Measurements from ENCODE around the gene CD244.
"Not testable (repeated sequence)": the region's sequence is repeated elsewhere in the genome, so short reads cannot be mapped to it uniquely, and the experiment has no call there.

CD244 gene, protein sequence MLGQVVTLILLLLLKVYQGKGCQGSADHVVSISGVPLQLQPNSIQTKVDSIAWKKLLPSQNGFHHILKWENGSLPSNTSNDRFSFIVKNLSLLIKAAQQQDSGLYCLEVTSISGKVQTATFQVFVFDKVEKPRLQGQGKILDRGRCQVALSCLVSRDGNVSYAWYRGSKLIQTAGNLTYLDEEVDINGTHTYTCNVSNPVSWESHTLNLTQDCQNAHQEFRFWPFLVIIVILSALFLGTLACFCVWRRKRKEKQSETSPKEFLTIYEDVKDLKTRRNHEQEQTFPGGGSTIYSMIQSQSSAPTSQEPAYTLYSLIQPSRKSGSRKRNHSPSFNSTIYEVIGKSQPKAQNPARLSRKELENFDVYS
- total RNA-seq, result 3.4 to 46.2 (median 40.0) reads per million in 4 experiments

DNA sequence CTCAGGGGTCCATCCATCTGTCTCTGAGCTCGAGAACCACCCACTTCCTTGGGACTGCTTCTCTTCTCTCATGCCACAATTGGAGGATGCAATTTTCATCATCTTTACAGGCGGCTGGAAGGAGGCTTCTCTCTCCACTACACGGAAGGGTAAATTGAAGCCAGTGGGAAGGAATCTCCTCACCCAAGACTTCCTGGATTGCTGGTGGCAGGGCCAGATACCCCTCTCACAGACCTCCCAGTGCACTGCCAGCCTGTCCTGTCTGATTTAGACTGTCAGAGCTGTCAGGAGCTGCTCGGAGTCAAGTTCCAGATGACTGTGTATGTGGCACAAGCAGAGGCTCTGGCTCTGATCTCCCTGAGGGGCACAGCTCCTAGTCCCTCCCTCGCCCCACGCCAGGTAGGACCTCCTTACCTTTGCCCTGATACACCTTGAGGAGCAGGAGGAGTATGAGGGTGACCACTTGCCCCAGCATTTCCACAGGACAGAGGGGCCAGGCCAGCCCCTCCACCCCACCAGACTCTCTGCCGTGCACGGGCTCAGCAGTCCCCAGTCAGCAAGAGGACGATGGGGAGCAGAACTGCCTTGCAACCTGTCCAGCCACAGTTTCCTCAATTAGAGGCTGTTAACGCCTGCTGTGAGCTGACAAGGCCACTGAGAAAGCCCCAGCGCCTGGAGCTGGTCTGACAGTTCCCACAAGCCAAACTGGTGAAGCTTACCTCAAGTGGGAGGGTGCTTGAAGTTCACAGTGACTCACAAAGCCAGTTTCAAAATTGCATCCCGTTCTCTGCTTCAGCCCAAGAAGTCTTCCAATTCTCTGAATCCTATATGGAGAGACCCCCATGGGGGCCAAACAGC, at the start of gene CD244:
Gene CD244, minus strand, starts transcription at position 685 of the 858 bp plus-strand sequence. Its CDS starts 210 bp downstream, at position 475.
- DNase-seq, result no peak

DNA sequence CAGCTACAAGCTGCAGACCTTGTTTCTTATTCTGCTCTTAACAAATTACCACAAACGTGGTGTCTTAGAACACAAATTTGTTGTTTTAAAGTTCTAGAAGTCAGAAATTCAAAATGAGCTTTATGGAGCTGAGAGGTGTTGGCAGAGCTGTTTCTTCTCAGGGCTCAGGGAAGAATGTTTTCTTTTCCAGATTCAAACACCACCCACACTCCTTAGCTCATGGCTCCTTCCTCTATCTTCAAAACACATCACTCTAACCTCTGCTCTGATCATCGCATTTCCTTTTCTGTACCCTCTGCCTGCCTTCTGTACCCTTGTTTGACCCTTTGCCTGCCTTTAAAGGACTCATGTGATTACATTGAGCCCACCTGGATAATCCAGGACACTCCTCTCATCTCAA, 49.2 kb upstream of the CD244 start:
- DNase-seq, result no peak

DNA sequence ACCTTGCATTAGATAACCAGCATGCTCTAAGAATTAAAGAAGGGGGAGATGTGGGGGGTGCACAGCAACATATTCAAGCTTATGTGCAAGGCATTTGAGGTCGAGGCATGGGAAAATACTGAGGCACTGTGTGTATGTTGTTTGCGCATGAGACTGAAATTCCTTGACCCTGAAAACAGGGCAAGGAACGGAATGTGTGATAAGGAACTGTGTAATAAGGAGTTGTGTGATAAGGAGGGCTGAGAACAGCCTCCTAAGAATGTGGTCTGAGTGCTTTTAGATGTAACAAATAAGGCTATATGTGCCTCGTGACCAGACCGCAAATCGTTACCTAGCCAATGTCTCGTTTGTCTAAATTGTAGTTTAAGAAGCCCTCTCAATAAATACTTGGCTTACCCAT, 48.8 kb upstream of the CD244 start:
- no peak for DNase-seq

DNA sequence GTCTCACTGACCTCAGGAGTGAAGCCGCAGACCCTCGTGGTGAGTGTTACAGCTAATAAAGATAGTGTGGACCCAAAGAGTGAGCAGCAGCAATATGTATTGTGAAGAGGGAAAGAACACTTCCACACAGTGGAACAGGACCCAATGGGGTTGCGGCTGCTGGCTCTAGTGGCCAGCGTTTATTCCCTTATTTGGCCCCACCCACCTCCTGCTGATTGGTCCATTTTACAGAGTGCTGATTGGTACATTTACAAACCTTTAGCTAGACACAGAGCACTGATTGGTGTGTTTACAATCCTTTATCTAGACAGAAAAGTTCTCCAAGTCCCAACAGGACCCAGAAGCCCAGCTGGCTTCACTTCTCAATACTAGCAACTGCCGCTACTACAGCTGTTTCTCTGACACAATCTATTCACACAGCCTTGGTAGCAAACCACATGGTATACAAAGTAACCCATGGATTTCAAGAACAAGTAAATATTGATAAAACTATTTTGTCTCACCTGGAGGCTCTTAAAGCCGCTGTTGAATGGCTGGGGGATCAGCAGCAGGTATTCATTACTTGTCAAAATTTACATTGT, 47.6 kb upstream of the CD244 start:
- DNase-seq, result no peak

DNA sequence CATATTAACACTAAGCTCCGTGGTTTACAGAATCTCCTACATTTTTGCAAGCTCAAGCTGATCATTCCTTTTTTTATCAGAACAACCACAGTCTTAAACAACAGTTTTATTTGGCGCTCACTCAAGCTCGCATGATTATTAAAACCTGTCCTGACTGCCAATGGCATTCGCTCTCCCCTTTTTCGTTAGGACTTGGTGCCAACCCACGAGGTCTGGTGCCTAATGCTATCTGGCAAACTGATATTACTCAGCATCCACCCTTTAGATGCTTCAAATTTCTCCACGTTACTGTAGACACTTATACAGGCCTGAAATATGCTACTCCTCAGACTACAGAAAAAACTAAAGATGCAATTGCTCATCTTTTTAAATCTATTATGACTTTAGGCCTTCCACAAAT, 45.3 kb upstream of the CD244 start:
- no peak for DNase-seq

DNA sequence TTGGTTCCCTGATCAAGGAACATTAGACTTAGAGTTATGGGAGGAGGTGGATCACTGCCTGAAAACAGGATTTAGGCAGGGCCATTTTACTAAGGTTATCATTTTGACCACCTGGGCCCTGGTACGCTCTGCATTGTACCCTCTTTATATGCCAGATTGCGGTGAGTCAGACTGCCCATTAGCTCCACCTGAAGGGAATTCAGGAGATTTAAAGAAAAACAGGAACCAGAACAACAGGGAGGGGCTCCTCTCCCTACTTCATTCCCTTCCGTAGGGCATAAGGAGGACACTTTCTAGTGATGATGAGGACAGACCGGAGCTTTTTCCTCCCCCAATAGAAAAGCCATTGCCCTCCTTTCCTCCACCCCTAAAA, 42.9 kb upstream of the CD244 start:
- no peak for DNase-seq

DNA sequence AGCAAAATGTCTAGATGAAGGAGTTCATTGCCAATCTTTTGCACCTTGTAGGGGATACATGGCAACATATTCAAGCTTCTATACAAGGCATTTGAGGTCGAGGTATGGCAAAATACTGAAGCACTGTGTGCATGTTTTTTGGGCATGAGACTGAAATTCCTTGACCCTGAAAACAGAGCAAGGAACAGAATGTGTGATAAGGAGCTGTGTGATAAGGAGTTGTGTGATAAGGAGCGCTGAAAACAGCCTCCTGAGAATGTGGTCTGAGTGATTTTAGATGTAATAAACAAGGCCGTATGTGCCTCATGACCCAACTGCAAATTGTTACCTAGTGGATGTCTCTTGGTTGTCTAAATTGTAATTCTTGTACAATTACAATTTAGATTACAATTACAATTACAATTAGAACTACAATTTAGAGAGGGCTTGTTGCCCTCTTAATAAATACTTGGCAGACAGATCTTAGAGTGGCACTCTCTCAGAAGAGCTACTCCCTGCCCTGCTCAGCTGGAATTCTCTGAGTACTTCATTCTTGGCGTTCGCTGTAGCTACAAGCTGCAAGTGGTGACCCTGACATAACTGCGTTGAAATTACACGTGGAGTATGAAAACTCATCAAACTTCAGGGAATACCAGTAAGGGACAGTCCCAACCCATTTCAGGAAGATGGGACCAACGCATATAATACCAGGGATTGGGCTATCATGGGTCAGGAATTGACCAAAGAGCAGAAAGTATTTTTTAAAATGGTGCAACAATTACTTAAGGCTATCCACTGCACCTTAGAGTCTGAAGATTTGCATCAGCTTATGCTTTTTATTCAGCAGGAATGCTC, 42.3 kb upstream of the CD244 start:
- no peak for DNase-seq

DNA sequence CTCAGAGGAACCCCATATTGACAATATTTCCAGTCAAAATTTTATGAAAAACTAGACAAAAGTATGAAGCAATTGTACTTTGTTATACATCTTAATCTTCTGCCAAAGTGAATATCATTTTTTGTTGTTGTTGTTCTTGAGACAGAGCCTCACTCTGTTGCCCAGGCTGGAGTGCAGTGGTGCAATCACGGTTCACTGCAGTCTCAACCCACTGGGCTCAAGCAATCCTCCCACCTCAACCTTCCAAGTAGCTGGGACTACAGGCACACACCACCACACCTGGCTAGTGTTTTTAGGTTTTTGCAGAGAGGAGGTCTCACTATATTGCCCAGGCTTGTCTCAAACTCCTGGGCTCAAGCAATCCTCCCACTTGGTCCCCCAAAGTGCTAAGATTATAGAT, 39.6 kb upstream of the CD244 start:
- not testable (repeated sequence) for DNase-seq

DNA sequence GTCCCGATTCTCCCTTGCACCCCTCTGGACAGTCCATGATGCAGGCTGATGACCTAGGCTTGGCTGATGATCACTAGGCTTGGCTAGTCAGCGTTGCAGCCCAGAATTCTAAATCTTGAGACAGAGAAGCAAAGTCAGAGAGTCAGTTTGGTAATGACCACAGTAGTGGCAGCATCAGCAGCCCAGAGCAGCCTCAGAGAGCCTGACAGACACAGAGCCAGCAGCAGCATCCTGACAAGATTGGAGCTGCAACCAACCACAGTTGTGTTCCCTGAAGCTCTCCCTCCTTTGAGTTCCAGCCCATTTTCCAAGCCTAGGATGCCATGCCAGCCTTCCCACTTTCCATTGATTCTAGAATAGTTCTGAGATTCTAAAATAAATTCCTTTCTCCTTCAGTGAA, 39.1 kb upstream of the CD244 start:
- no peak for DNase-seq

DNA sequence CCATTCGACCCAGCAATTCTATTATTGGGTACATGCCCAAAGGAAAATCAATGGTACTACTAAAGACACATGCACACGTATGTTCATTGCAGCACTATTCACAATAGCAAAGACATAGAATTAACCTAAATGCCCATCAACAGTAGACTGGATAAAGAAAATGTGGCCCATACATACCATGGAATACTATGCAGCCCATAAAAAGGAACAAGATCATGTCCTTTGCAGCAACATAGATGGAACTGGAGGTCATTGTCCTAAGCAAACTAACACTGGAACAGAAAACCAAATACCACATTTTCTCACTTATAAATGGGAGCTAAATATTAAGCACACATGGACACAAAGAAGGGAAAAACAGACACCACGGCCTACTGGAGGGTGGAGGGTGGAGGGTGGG, 38.0 kb upstream of the CD244 start:
- not testable (repeated sequence) for DNase-seq

DNA sequence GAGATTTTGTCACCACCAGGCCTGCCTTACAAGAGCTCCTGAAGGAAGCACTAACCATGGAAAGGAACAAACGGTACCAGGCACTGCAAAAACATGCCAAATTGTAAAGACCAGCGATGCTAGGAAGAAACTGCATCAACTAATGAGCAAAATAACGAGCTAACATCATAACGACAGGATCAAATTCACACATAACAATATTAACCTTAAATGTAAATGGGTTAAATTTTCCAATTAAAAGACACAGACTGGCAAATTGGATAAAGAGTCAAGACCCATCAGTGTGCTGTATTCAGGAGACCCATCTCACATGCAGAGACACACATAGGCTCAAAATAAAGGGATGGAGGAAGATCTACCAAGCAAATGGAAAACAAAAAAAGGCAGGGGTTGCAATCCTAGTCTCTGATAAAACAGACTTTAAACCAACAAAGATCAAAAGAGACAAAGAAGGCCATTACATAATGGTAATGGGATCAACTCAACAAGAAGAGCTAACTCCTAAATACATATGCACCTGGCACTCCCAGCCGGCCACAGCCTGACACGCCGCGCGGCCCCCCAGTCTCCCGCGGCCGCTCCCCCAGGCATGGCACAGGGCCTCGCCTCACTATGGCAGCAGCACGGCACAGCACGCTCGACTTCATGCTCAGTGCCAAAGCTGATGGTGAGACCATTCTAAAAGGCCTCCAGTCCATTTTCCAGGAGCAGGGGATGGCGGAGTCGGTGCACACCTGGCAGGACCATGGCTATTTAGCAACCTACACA, 31.9 kb upstream of the CD244 start:
- DNase-seq, result not testable (repeated sequence)

DNA sequence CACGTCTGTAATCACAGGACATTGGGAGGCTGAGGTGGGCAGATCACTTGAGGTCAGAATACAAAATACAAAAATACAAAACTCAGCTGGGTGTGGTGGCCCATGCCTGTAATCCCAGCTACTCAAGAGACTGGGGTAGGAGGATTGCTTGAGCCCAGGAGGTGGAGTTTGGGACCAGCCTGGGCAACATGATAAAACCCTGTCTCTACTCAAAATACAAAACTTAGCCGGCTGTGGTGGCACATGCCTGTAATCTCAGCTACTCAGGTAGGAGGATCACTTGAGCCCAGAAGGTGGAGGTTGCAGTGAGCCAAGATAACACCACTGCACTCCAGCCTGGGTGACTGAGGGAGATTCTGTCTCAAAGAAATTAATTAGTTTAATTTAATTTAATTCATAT, 28.8 kb upstream of the CD244 start:
- no peak for DNase-seq

DNA sequence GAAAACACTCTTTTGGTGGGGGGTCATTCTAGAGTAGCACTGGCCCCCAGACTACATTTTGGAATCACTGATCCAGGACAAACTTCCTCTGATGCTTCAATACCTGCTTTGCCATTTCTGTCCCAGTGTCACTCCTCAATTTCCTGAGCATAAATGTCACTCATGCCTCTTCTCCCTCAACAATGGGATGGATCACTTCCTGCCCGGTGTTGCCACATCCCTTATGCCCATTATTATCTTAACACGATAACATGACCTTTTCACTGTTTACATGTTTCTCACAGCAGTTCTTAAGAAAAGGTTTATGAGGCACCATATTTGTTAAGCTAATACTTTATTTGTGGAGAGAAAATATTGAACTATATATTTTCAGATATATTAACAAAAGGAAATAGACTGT, 26.2 kb upstream of the CD244 start:
- no peak for DNase-seq

DNA sequence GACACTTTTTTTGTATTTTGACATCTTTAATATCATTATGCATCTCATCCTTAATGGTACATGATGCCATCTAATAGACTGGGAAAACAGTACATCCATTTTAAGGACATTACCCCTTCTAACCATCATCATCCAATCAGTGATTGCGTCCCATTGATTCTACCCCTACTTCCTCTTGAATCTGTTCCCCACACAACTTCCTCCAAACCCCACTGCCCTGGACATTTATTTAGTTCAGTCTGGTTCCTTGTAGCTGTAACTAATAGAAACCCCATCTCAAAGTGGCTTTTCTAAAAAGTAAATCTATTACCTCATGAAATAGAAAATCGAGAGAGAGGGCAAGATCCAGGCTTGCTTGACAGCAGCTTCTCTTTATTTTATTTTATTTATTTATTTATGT, 24.4 kb upstream of the CD244 start:
- DNase-seq, result no peak

DNA sequence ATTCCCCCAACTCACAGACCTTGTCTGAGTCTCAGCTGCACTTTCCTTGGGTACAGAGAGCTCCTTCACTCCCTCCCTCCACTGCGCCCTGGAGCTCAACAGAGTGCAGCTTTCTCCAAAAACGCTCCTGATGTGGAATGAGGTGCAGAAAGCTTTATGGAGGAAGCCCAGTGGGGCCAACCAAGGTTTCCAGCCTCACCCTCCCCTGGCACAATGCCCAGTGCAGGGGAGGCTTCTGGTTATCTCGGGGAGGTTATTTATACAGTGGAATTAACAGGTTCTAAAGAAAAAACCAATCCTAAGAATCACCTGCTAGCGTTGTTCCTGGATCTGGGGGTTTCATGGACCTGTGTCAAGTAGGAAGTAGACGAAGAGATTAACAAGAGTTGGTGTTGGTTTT, 22.4 kb upstream of the CD244 start, which contains the start of gene ITLN1:
Gene ITLN1, minus strand, starts transcription at position 139 of the 400 bp plus-strand sequence. CDS start 303 bp downstream, outside the sequence.
- DNase-seq, result no peak

DNA sequence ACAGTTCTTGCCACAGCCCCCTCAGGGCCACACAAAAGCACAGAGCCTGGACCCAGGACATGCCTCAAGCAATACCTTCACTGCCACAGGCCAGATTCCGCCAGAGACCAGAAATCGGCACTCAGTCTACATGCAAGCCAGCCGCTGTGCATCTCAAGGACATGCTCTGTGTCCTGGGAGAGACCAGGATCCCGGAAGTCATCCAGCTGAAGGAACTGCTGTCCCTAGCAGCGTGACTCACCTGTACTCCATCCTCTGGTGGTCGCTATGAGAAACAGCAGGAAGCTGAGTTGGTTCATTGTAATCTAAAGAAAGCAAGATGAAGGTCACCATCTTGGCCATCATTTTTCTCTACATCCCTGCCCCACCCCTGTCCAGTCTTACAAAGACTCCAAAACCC, 21.9 kb upstream of the CD244 start:
- no peak for DNase-seq

DNA sequence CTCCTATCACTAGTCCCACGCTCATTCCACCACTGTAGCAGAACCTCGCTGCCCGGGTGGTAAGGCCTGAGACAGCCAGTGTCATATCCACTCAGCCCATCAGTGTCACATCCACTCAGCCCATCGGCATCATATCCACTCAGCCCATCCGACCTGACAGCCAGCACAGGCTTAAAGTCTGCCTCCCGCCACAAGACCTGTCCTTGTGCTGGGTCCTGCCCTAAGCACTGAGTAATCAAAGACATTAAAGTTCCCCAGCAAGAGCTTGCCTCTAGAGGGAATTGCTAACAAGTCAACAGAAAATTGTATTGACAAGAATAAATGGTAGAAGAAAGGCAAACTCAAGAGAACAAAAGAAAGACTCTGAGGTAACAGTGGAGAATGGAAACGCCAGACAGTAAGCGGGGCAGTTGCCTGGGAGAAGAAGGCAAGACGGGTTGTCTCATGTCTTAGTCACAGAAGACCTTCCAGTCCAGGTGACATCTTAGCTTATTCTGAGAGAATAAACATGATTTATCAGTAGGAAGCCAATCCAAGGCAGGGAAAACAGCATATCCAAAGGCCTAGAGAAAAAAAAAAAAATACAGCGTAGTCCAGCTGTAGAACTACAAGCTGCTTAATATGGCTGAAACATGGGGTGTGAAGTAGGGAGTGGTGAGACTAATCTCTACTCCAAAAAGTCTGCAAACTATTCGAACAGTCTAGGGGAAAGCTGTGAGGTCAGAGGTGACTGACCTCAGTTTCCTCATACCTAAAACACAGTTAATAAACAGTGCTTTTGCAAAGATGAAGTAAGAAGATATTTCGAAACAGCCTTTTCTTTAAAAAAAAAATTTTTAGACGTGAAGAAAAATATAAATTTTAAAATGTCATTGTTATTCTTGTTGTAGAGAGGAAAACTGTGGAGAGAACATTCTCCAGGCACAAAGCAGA, 21.2 kb upstream of the CD244 start:
- DNase-seq, result no peak

DNA sequence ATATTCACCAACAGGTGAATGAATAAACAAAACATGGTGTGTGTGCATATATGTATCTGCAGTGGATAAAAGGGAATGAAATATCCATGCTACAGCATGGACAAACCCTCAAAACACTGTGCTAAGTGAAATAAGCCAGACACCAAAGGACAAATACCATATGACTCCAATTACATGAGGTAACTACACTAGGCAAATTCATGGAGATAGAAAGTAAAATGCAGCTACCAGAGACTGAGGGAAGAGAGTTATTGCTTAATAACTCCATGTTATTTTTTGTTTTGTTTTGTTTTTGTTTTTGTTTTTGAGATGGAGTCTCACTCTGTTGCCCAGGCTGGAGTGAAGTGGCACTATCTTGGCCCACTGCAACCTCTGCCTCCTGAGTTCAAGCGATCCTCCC, 19.9 kb upstream of the CD244 start:
- DNase-seq, result no peak

DNA sequence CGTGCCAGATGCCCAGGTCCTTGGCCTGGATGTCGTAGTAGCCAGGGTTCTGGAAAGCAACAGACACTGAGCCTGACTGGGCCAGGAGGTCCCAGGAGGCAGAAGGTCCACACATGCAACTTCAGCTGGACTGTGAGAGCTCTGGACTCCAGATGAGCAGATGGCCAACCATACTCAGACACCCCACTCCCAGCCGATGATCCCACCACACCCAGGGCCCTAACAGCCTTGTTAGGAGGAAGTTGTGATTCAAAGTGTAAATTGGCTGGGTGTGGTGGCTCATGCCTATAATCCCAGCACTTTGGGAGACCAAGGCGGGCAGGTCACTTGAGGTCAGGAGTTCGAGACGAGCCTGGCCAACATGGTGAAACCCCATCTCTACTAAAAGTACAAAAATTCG, 18.6 kb upstream of the CD244 start:
- not testable (repeated sequence) for DNase-seq

DNA sequence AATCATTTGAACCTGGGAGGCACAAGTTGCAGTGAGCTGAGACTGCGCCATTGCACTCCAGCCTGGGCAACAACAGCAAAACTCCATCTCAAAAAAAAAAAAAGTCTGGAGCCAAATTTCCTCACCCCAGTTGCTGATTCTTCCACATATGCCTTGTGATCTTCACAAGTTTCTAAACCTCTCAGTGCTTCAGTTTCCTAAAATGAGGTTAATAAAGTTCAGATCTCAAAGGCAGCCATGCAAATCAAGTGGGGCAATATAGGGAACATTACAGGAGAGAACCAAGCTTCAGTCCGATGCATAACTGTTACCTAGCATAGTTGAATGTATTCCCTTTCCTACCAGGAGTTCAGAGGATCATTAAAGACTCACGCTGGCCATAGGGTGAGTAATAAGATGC, 17.5 kb upstream of the CD244 start:
- DNase-seq, result no peak

DNA sequence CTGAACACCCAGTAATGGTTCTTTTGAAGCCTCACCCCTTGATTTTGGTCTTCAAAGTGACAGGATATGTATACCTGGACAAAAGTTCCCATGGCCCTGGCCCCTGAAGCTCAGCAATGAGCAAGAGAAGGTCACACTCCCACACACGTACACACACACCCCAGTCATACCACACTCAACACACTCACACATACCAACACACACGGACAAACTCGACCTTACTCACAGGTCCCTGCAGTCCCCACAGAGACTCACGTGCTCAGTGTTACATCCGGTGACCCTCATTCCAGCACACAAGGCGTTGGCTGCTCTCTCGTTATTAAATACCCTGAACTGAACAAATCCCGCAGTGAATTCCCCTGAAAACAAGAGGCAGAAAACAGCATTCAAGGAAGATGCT, 16.4 kb upstream of the CD244 start:
- no peak for DNase-seq
